Astrocyte of the spinal cord (primary cell): Measurements from ENCODE around the gene TRPM7.
"Not testable (repeated sequence)": the region's sequence is repeated elsewhere in the genome, so short reads cannot be mapped to it uniquely, and the experiment has no call there.

Experiments used
- DNase-seq: peaks from one replicate; pipeline ENCODE4 v3.0.0; 2011; ENCODE audit warnings: low read depth, low spot score
- H3K4me3 ChIP-seq: 2 replicates; pipeline ENCODE4 v1.5.1; 2011; ENCODE audit warnings: low read depth, mild to moderate bottlenecking, low read length, moderate library complexity
- CTCF ChIP-seq: IDR thresholded peaks from 2 replicates; pipeline ENCODE4 v1.5.1; 2012; ENCODE audit warnings: low read depth, mild to moderate bottlenecking, low read length, inconsistent platforms
- in situ Hi-C: cut with HindIII; loops from 2 replicates; pipeline ENCODE4 v1.10.0; 2017; ENCODE audit warnings: low sequenced_read_pairs

The TRPM7 gene

GRCh38 chr15:50613600-50613999, 73.0 kb downstream of the TRPM7 start:
- TF ChIP-seq CTCF: no peak
- in situ Hi-C loops: no loop called here
- no peak overlapping the region for H3K4me3 ChIP-seq
- no peak for DNase-seq

GRCh38 chr15:50607129-50607528, 79.5 kb downstream of the TRPM7 start:
- H3K4me3 ChIP-seq: no peak overlapping the region
- no peak for DNase-seq
- in situ Hi-C loops: no loop called here
- no peak for TF ChIP-seq CTCF

- H3K4me3 ChIP-seq: no peak overlapping the region
- TF ChIP-seq CTCF: no peak
- in situ Hi-C loops: no loop called here
- DNase-seq: no peak
Measured at GRCh38 chr15:50605462-50605861, 81.1 kb downstream of the TRPM7 start.

GRCh38 chr15:50602028-50602427, 84.6 kb downstream of the TRPM7 start:
- in situ Hi-C loops, H3K4me3 ChIP-seq, DNase-seq: not testable (repeated sequence)

GRCh38 chr15:50594311-50594710, 92.3 kb downstream of the TRPM7 start:
- no peak overlapping the region for H3K4me3 ChIP-seq
- in situ Hi-C loops: no loop called here
- no peak for TF ChIP-seq CTCF
- DNase-seq: no peak

- no peak for DNase-seq
- in situ Hi-C loops: no loop called here
Measured at GRCh38 chr15:50593761-50594160, 92.8 kb downstream of the TRPM7 start.

GRCh38 chr15:50590288-50590687, 96.3 kb downstream of the TRPM7 start:
- no peak overlapping the region for H3K4me3 ChIP-seq
- DNase-seq: no peak
- TF ChIP-seq CTCF: no peak
- in situ Hi-C loops: no loop called here

More at GRCh38 chr15:50593761-50594160, 92.8 kb downstream of the TRPM7 start:
- H3K4me3 ChIP-seq: no peak overlapping the region
- no peak for TF ChIP-seq CTCF
